ENCODE data around the gene TTLL8.
"Not testable (repeated sequence)": the region's sequence is repeated elsewhere in the genome, so short reads cannot be mapped to it uniquely, and the experiment has no call there.

- TF ChIP-seq, protein P1, sequence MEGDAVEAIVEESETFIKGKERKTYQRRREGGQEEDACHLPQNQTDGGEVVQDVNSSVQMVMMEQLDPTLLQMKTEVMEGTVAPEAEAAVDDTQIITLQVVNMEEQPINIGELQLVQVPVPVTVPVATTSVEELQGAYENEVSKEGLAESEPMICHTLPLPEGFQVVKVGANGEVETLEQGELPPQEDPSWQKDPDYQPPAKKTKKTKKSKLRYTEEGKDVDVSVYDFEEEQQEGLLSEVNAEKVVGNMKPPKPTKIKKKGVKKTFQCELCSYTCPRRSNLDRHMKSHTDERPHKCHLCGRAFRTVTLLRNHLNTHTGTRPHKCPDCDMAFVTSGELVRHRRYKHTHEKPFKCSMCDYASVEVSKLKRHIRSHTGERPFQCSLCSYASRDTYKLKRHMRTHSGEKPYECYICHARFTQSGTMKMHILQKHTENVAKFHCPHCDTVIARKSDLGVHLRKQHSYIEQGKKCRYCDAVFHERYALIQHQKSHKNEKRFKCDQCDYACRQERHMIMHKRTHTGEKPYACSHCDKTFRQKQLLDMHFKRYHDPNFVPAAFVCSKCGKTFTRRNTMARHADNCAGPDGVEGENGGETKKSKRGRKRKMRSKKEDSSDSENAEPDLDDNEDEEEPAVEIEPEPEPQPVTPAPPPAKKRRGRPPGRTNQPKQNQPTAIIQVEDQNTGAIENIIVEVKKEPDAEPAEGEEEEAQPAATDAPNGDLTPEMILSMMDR (IDR thresholded peaks at IDR 0.05; ENCODE audit: poor library complexity), result not testable (repeated sequence)
- not testable (repeated sequence) for TF ChIP-seq EZH2 (IDR thresholded peaks at IDR 0.05; ENCODE audit: borderline replicate concordance); EZH2phosphoT487 (IDR thresholded peaks at IDR 0.05; ENCODE audit: low read depth, severe bottlenecking, unreplicated experiment)
These were observed 76.3 kb downstream of the TTLL8 start for GRCh38 chr22:49981799-49982198.
